Epithelial cell of proximal tubule (primary cell): ENCODE measurements around the gene ADAMTSL1. TPM values are rescaled to one million over a fixed set of nuclear protein-coding genes. Genes with fewer than 3 reads are reported as not detected.
"Not testable (repeated sequence)": the region's sequence is repeated elsewhere in the genome, so short reads cannot be mapped to it uniquely, and the experiment has no call there.

Source experiments
- DNase-seq: peaks from one replicate; pipeline ENCODE4 v3.0.0-alpha.2; 2011; ENCODE audit warnings: low read depth
- H3K4me3 ChIP-seq: 2 replicates; pipeline ENCODE4 v1.5.1; 2011; ENCODE audit warnings: low read depth, mild to moderate bottlenecking, low read length
- CTCF ChIP-seq: conservative IDR thresholded peaks from 2 replicates; pipeline ENCODE4 v1.5.1; 2012; ENCODE audit warnings: low read depth, mild to moderate bottlenecking, low read length
- total RNA-seq: library from RNA; depleted of rRNA; stranded (reverse); fragments of >200 nt; gene quantifications from 2 replicates; pipeline ENCODE4 v1.2.3, GENCODE V29; 2015

Gene ADAMTSL1
- total RNA-seq, 1 donor from 2014 or later: 2.8 TPM

DNA sequence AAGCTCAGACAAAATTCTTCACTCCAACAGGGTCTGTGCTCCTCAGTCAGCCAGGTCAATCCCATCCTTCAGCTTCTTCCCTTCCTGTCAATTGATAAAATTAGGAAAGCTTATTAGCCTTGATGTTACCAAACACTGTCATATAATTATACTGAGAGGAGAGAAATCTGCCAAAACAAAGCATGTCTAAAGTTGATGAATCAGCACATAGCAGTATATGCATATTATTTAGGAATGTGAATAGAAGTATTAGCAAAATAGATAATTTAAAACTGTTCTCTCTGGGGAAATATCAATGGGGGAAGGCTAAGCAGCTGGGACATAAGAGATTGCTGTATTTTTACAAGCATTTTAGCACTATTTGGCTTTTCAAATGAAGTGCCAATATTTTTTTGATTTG is 451.9 kb downstream of the ADAMTSL1 start:
- DNase-seq: no peak
- TF ChIP-seq CTCF: no peak
- H3K4me3 ChIP-seq: no peak overlapping the region

GRCh38 chr9:18926513-18926912 is 452.6 kb downstream of the ADAMTSL1 start:
- no peak for TF ChIP-seq CTCF
- H3K4me3 ChIP-seq: no peak overlapping the region
- no peak for DNase-seq

DNA sequence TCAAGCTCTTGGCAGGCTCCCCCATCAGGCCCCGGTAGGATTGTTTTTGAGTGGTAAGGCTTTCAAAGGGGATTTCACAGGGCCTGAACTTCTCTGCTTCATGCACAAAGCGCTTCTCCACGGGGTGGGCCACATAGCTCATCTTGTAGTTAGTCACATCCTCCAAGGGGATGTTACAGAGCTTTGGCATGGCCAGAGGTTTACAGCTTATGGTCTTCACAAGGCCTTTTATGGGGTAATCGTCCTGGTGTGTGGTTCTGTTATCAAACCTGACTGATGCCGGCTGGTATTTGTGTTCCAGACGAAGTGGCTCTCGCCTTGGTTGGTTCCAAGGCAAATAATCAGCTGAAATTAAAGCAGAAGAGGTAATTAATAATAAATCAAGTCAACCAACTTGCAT is 454.8 kb downstream of the ADAMTSL1 start:
- no peak for DNase-seq
- no peak for TF ChIP-seq CTCF
- no peak overlapping the region for H3K4me3 ChIP-seq

- H3K4me3 ChIP-seq, DNase-seq: not testable (repeated sequence)
These were observed 456.7 kb downstream of the ADAMTSL1 start for GRCh38 chr9:18930611-18931010.

GRCh38 chr9:18935541-18935940 is 461.6 kb downstream of the ADAMTSL1 start:
- TF ChIP-seq CTCF: no peak
- H3K4me3 ChIP-seq: no peak overlapping the region
- no peak for DNase-seq

- H3K4me3 ChIP-seq: no peak overlapping the region
- DNase-seq: no peak
- no peak for TF ChIP-seq CTCF
These were observed 462.3 kb downstream of the ADAMTSL1 start for GRCh38 chr9:18936094-18936871.

DNA sequence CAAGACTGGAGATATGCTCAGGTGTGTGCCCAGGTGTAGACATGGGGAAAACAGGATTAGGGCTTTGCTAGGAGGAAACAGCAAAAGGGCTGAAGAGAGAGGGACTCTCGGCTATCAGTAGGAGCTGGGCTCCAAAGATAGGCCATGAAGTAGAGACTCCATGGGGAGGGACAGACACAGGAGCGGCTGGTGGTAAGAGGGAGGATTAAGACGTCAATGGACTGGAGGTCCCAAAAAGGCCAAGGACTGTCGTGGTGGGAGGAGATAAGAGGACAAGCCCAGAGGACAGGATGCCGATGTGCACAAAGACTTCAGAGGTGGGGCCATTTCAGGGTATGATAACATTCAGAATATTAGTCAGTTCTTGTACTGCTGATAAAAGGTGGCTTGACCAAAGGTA is 466.0 kb downstream of the ADAMTSL1 start:
- no peak for DNase-seq
- no peak for TF ChIP-seq CTCF
- no peak overlapping the region for H3K4me3 ChIP-seq
